Bronchial epithelial cell (primary cell): ENCODE data around the gene KCNG2. TPM values are rescaled to one million over a fixed set of nuclear protein-coding genes. Genes with fewer than 3 reads are reported as not detected.

Experiments used
- DNase-seq: peaks from one replicate; pipeline ENCODE4 v3.0.0-alpha.2; 2010; ENCODE audit warnings: low read depth
- FAIRE-seq: peaks from 2 replicates; lab custom pipeline; 2011; peaks lifted over from hg19 to GRCh38; lab: Jason Lieb, UNC
- H3K27me3 ChIP-seq: 2 replicates; pipeline ENCODE4 v1.5.1; 2011; ENCODE audit warnings: low read length; ENCODE audit not compliant: control insufficient read depth, insufficient read depth
- H3K36me3 ChIP-seq: 2 replicates; pipeline ENCODE4 v1.5.1; 2011; ENCODE audit warnings: low read length; ENCODE audit not compliant: control insufficient read depth, insufficient read depth
- H3K4me3 ChIP-seq: 2 replicates; pipeline ENCODE4 v1.5.1; 2011; ENCODE audit warnings: mild to moderate bottlenecking, low read depth, low read length, control low read depth
- total RNA-seq: library from RNA; depleted of rRNA; stranded (reverse); fragments of >200 nt; gene quantifications from 2 replicates; pipeline ENCODE4 v1.2.1, GENCODE V29; 2014
- TF ChIP-seq, protein P1 (sequence below): IDR thresholded peaks from 2 replicates; pipeline ENCODE4 v1.5.1; 2011; ENCODE audit warnings: mild to moderate bottlenecking, moderate library complexity, low read length, control low read depth, inconsistent platforms; ENCODE audit not compliant: insufficient read depth, severe bottlenecking

KCNG2 gene
- total RNA-seq, 1 donor from 2014 or later, result not detected

DNA sequence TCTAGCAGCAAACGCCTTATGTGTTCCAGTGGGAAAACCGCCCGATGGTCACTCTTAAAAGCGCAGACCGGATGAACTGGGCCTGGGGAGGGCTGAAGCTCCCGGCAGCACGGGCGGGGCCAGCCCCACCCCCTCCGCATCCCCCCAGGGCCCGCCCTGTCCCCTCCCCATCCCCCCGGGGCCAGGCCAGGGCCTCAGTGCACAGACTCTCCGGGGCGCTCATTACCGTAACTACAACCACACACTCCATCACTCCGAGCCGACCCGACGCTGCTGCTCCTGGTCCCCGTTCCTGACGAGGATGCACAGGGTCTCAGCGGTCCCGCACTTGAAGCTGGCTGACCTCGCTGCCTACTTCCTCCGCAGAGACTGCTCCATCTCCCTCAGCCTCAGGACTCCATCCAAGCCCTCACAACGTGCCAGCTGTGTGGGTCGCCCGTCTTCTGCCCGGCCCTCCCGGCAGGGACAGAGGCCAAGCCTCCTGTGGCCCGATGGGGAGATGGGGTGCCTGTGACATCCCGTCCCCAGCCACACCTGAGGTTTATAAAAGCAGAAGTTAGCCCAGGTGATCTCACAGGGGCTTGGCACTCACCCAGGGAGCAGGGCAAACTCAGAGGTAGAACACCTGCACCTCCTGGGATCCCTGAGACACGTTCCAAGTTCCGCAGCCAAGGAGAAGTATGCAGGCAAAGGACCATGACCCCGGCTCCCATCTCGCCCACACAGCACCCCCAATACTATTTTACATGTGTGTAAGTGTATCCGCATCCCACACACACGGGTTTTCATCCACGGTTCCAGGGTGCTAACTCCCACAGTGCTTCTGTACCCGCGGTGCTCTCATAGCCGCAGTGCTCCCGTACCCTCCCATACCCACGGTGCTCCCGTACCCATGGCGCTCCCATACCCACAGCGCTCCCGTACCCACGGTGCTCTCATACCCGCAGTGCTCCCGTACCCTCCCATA, 117.7 kb downstream of the KCNG2 start:
- TF ChIP-seq, protein P1, sequence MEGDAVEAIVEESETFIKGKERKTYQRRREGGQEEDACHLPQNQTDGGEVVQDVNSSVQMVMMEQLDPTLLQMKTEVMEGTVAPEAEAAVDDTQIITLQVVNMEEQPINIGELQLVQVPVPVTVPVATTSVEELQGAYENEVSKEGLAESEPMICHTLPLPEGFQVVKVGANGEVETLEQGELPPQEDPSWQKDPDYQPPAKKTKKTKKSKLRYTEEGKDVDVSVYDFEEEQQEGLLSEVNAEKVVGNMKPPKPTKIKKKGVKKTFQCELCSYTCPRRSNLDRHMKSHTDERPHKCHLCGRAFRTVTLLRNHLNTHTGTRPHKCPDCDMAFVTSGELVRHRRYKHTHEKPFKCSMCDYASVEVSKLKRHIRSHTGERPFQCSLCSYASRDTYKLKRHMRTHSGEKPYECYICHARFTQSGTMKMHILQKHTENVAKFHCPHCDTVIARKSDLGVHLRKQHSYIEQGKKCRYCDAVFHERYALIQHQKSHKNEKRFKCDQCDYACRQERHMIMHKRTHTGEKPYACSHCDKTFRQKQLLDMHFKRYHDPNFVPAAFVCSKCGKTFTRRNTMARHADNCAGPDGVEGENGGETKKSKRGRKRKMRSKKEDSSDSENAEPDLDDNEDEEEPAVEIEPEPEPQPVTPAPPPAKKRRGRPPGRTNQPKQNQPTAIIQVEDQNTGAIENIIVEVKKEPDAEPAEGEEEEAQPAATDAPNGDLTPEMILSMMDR, result no peak
- Histone ChIP-seq H3K36me3 (peaks cover 19% of the 10 kb centered on the region), H3K27me3 (no peaks in the 10 kb centered on the region), H3K4me3 (no peak overlapping the region)
- peak; percentile 66 for FAIRE-seq
- DNase-seq, result no peak

DNA sequence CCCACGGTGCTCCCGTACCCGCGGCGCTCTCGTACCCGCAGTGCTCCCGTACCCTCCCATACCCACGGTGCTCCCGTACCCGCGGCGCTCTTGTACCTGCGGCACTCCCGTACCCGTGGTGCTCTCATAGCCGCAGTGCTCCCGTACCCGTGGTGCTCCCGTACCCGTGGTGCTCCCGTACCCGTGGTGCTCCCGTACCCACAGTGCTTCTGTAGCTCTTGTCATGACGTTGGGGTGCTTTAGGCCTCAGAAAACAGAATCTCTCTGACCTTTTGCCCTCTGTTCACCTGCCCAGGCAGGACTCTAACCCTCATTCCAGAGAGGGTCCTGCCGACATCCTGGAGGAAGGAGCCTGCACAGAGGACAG, 118.4 kb downstream of the KCNG2 start:
- DNase-seq (no peak), FAIRE-seq (no peak)
- H3K27me3 ChIP-seq, result no peaks in the 10 kb centered on the region
- no peak overlapping the region for H3K4me3 ChIP-seq
- peaks cover 19% of the 10 kb centered on the region for H3K36me3 ChIP-seq
- TF ChIP-seq, protein P1, result no peak

DNA sequence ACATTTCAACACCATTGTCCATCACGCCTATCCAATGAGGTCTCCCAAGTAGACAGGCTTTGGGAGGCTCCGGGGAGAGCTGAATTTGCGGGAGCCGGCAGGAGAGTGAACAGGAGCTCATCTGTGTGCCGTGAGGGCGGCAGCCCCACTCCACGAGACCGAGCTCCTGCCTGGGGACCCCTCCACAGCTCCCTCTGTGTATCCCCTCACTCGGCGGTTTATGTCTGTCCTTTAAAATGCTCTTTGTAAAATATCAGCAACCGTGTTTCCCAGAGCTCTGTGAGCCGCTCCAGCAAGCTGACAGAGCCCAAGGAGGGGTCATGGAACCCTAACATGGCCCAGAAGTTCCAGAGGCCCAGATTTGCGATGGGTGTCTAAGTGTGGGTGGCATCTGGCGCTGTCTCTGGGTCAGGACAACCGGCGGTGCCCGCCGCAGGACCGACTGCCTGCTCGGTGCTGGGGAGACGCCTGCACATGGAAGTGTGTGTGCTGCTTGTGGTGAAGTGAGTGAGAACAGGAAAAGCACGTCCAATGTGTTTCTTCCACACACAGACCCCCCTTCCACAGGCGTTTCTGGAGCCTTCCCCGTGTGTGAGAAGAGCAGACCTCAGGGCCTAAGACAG, 118.9 kb downstream of the KCNG2 start:
- FAIRE-seq (no peak), DNase-seq (no peak)
- Histone ChIP-seq H3K27me3 (no peaks in the 10 kb centered on the region), H3K36me3 (peaks cover 17% of the 10 kb centered on the region), H3K4me3 (no peak overlapping the region)
- TF ChIP-seq, protein P1, result no peak

DNA sequence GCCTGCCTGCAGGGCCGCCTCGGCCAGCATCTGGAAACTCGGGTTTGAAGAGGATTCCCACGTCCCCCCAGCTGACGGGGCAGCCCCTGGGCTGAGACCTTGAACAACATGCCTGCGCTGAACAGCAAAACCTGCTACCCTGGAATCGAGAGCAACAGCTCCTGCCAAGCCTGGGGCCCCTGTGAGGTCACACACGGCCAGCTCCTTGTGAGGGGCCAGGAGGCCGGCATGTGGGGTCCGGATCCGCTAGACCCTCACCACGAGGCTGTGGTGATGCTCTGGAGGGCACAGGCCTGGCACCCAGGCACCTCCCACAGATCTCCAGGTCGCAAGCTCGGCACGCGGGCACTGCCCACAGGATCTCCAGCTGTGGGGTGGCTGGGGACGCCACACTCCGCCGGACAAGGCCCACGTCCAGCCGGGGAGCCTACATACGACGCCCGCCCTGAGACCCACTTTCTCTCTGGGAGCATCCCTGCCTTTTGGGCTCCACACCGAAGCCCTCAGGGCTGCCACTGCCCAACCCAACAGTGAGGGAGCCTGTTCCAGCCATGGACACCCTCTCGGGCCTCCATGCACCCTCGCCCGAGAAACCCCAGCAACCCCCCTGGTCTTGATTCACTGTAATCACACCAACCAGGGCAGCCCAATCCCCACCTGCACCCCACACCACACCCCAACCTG, 119.6 kb downstream of the KCNG2 start:
- no peak for DNase-seq
- TF ChIP-seq, protein P1, result no peak
- Histone ChIP-seq H3K36me3 (peaks cover 18% of the 10 kb centered on the region), H3K27me3 (no peaks in the 10 kb centered on the region), H3K4me3 (no peak overlapping the region)
- no peak for FAIRE-seq

DNA sequence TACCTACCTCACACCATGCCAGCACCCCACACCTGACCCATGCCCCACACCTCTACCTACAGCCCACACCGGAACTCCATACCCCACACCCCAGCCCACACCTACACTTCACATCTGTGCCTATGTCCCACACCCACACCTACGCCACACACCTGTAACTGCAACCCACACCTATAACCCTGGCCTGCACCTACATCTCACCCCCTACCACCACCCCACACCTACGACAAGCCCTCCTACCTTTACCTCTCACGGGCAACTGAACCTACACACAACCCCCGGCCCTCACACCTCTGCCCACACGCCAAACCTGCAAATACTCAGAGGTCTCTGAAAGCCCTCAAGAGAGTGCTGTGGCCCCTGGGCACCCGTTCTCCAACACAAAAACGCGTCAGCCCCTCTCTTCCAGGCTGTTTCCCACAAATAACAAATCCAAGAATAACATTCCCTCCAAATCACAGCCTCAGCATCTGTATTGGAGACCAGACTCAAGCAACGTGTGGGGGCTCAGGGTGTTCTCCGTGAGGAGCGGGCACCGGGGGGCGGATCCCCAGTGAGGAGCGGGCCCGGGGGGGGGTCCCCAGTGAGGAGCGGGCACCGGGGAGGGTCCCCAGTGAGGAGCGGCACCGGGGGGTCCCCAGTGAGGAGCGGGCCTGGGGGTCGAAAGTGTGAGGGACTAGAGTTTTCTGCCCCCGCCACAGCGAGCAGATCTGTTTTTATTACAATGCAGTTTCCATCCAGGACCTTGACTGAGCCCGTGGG, 120.3 kb downstream of the KCNG2 start:
- H3K27me3 ChIP-seq, result no peaks in the 10 kb centered on the region
- no peak overlapping the region for H3K4me3 ChIP-seq
- TF ChIP-seq, protein P1, result no peak
- FAIRE-seq, result no peak
- no peak for DNase-seq
- H3K36me3 ChIP-seq, result peaks cover 17% of the 10 kb centered on the region
